Cardiac muscle cell (in vitro differentiated cells and primary cell): ENCODE measurements around the gene DCK. TPM values are rescaled to one million over a fixed set of nuclear protein-coding genes. Genes with fewer than 3 reads are reported as not detected.

Source experiments
- DNase-seq, 2 donors: peaks; one replicate each; pipeline versions ENCODE4 v3.0.0 to v3.0.0-alpha.2; 2010 to 2017; ENCODE audit warnings: low read depth in 1 of 2, low spot score in 1 of 2
- H3K27ac ChIP-seq: fragments of 200-600 bp; sonication (generic); 2 replicates; pipeline ENCODE4 v1.5.1; 2016
- H3K27me3 ChIP-seq: fragments of 200-600 bp; sonication (generic); 2 replicates; pipeline ENCODE4 v1.6.0; 2016; ENCODE audit warnings: control low read depth
- H3K36me3 ChIP-seq: fragments of 200-600 bp; sonication (generic); 2 replicates; pipeline ENCODE4 v1.5.1; 2016; ENCODE audit warnings: control low read depth
- H3K4me1 ChIP-seq: fragments of 200-600 bp; sonication (generic); 2 replicates; pipeline ENCODE4 v1.8.1; 2017; ENCODE audit warnings: low read depth, mild to moderate bottlenecking, mixed run types
- H3K4me3 ChIP-seq: fragments of 200-600 bp; sonication (generic); 2 replicates; pipeline ENCODE4 v1.5.1; 2016; ENCODE audit warnings: mild to moderate bottlenecking
- H3K9me3 ChIP-seq: fragments of 200-600 bp; sonication (generic); 2 replicates; pipeline ENCODE4 v1.5.1; 2017; ENCODE audit warnings: low read depth, mild to moderate bottlenecking, control low read depth
- polyA plus RNA-seq: library from polyadenylated mRNA; unstranded; fragments of >200 nt; fragmentation: Nextera tagmentation; extraction: Ambion mirVana; gene quantifications from 2 replicates; pipeline ENCODE4 v1.2.1, GENCODE V29; 2016
- total RNA-seq: library from RNA; depleted of rRNA; stranded (reverse); fragments of >200 nt; gene quantifications from 2 replicates; pipeline ENCODE4 v1.2.3, GENCODE V29; 2016
- TF ChIP-seq, protein P1 (sequence below): IDR thresholded peaks from 2 replicates; pipeline ENCODE4 v1.5.1; 2012; ENCODE audit warnings: low read depth, mild to moderate bottlenecking, low read length

DCK gene
- total and polyA plus RNA-seq, 2 experiments from 2014 or later, result 10.1 to 13.1 TPM

DNA sequence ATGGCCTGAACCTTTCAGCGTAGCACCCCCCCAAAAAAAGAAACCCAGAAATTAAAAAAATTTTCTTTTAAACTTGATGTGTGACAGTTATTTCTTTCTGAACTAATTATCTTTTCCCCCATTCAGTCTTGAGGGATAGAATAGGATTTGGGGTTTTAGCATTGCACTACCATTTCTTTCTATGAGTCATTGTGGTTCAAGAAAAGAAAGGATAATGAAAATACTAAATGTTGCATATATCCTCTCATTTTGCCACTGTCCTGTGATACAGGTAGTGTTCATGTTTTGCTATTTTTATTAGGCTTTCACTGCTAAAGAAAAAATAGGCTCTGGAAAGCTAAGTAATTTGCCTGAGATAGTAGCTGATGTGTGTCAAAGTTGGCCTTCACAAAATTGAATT, 39.4 kb upstream of the DCK start:
- peaks cover 2% of the 10 kb centered on the region for H3K36me3 ChIP-seq
- no peak overlapping the region for H3K4me3 ChIP-seq
- DNase-seq, result no peak
- no peaks in the 10 kb centered on the region for H3K27me3 ChIP-seq
- H3K9me3 ChIP-seq, result no peaks in the 10 kb centered on the region
- TF ChIP-seq, protein P1, sequence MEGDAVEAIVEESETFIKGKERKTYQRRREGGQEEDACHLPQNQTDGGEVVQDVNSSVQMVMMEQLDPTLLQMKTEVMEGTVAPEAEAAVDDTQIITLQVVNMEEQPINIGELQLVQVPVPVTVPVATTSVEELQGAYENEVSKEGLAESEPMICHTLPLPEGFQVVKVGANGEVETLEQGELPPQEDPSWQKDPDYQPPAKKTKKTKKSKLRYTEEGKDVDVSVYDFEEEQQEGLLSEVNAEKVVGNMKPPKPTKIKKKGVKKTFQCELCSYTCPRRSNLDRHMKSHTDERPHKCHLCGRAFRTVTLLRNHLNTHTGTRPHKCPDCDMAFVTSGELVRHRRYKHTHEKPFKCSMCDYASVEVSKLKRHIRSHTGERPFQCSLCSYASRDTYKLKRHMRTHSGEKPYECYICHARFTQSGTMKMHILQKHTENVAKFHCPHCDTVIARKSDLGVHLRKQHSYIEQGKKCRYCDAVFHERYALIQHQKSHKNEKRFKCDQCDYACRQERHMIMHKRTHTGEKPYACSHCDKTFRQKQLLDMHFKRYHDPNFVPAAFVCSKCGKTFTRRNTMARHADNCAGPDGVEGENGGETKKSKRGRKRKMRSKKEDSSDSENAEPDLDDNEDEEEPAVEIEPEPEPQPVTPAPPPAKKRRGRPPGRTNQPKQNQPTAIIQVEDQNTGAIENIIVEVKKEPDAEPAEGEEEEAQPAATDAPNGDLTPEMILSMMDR, result no peak
- H3K4me1 ChIP-seq, result no peaks in the 10 kb centered on the region
- H3K27ac ChIP-seq, result no peak overlapping the region

- TF ChIP-seq, protein P1, result no peak
- Histone ChIP-seq H3K4me3 (no peak overlapping the region), H3K27me3 (no peaks in the 10 kb centered on the region), H3K36me3 (peaks cover 22% of the 10 kb centered on the region), H3K27ac (peak overlapping the region; percentile 65), H3K9me3 (no peaks in the 10 kb centered on the region), H3K4me1 (no peaks in the 10 kb centered on the region)
- no peak for DNase-seq
Measured at GRCh38 chr4:70956549-70957210, 36.8 kb upstream of the DCK start.

- TF ChIP-seq, protein P1, result no peak
Measured at GRCh38 chr4:70958681-70959080, 34.8 kb upstream of the DCK start.

DNA sequence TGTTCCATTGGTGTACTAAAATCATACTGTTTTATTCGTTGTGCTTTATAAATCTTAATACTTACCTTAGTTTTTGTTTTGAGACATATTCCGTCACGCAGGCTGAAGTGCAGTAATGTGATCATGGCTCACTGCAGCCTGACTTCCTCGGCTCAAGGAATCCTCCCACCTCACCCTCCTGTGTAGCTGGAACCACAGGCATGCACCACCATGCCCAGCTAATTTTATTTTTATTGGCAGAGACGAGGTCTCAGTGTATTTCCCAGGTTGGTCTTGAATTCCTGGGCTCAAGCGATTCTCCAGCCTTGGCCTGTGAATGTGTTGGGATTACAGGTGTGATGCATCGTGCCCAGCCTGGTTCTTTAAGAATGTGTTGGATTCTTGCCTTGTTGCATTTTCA, 24.4 kb upstream of the DCK start:
- TF ChIP-seq, protein P1, result no peak
- H3K4me1 ChIP-seq, result no peaks in the 10 kb centered on the region
- H3K4me3 ChIP-seq, result no peak overlapping the region
- no peaks in the 10 kb centered on the region for H3K27me3 ChIP-seq
- no peaks in the 10 kb centered on the region for H3K9me3 ChIP-seq
- H3K36me3 ChIP-seq, result peaks cover 18% of the 10 kb centered on the region
- no peak overlapping the region for H3K27ac ChIP-seq
- DNase-seq, result no peak

More at GRCh38 chr4:70958681-70959080, 34.8 kb upstream of the DCK start:
- Histone ChIP-seq H3K9me3 (no peaks in the 10 kb centered on the region), H3K36me3 (peaks cover 22% of the 10 kb centered on the region), H3K4me1 (no peaks in the 10 kb centered on the region), H3K4me3 (no peak overlapping the region), H3K27me3 (no peaks in the 10 kb centered on the region), H3K27ac (no peak overlapping the region)
- DNase-seq, result peak in 1 of 2 donors; percentile 21

- Histone ChIP-seq H3K36me3 (peaks cover 32% of the 10 kb centered on the region), H3K9me3 (no peaks in the 10 kb centered on the region), H3K4me3 (no peak overlapping the region), H3K27me3 (no peaks in the 10 kb centered on the region), H3K4me1 (no peaks in the 10 kb centered on the region), H3K27ac (no peak overlapping the region)
- TF ChIP-seq, protein P1, result no peak
- no peak for DNase-seq
Measured at GRCh38 chr4:70976252-70976651, 17.2 kb upstream of the DCK start.
